Sigmoid colon (tissue), 7 donors: ENCODE results near the gene ADGB. TPM values are rescaled to one million over a fixed set of nuclear protein-coding genes. Genes with fewer than 3 reads are reported as not detected.

Experiments
- DNase-seq: peaks from one replicate; pipeline ENCODE4 v3.0.0-alpha.2; 2019
- H3K27ac ChIP-seq, 4 donors: fragments of 200-600 bp; sonication (generic); one replicate each; pipeline ENCODE4 v1.5.1; 2016 to 2019; ENCODE audit warnings: mild to moderate bottlenecking in 1 of 4
- H3K27me3 ChIP-seq, 3 donors: fragments of 200-600 bp; sonication (generic); one replicate each; pipeline ENCODE4 v1.5.1; 2019; ENCODE audit warnings: mild to moderate bottlenecking in 1 of 3
- H3K36me3 ChIP-seq, 4 donors: fragments of 200-600 bp; sonication (generic); one replicate each; pipeline ENCODE4 v1.5.1; 2016 to 2019
- H3K4me1 ChIP-seq, 4 donors: fragments of 200-600 bp; sonication (generic); one replicate each; pipeline ENCODE4 v1.5.1; 2017 to 2019
- H3K4me3 ChIP-seq, 4 donors: fragments of 200-600 bp; sonication (generic); one replicate each; pipeline ENCODE4 v1.5.1; 2017 to 2019; ENCODE audit warnings: mild to moderate bottlenecking in 2 of 4, moderate library complexity in 1 of 4
- H3K9me3 ChIP-seq, 4 donors: fragments of 200-600 bp in 3 of 4; sonication (generic) in 3 of 4; one replicate each; pipeline versions ENCODE4 v1.5.1 to v1.6.1; 2013 to 2019
- EP300 ChIP-seq, 4 donors: sonication (generic); formaldehyde crosslinking; IDR thresholded peaks; one replicate each; pipeline ENCODE4 v1.6.1; 2017; ENCODE audit warnings: antibody characterized with exemption in 4 of 4
- POLR2A ChIP-seq, 2 donors: fragments of 450-650 bp; IDR thresholded peaks; one replicate each; pipeline ENCODE4 v1.6.1; 2016; ENCODE audit warnings: antibody characterized with exemption in 2 of 2, mild to moderate bottlenecking in 2 of 2, moderate library complexity in 2 of 2
- POLR2AphosphoS5 ChIP-seq, 4 donors: sonication (generic); formaldehyde crosslinking; IDR thresholded peaks; one replicate each; pipeline ENCODE4 v1.6.1; 2017; ENCODE audit warnings: antibody characterized with exemption in 4 of 4
- WGBS, 2 donors: extraction: QIAGEN DNeasy Blood & Tissue Kit; methylation state at CpG; one replicate each; pipeline ENCODE4 v1.1.7; 2013; 5-methylcytosine and 5-hydroxymethylcytosine counted together
- intact Hi-C: fragments of 100-400 bp; cut with DNase I; formaldehyde crosslinking; loops from one replicate; pipeline ENCODE4 v1.15.1; 2023
- polyA plus RNA-seq, 3 donors: library from polyadenylated mRNA; stranded (reverse); fragments of 200-250 nt; gene quantifications; one replicate each; pipeline ENCODE4 v1.2.3, GENCODE V29; 2013
- total RNA-seq, 4 donors: library from RNA; depleted of rRNA; stranded (reverse); fragments of >200 nt; gene quantifications; one replicate each; pipeline ENCODE4 v1.1.0, GENCODE V29; 2016
- TF ChIP-seq, protein P1 (sequence below), 4 experiments: fragments of 450-650 bp in 3 of 4; fragments of 200-600 bp in 1 of 4; IDR thresholded peaks; one replicate each; pipeline ENCODE4 v1.5.1; 2016 to 2019; ENCODE audit warnings: antibody characterized with exemption in 4 of 4, mild to moderate bottlenecking in 3 of 4, moderate library complexity in 2 of 4
- donor health status: healthy with polysubstance abuse.
- donor health status: Bipolar disorder and iron deficiency.
- donor health status: healthy.

ADGB gene
- total and polyA plus RNA-seq, 7 donors, result 0.13 to 0.55 TPM; not detected in 5

DNA sequence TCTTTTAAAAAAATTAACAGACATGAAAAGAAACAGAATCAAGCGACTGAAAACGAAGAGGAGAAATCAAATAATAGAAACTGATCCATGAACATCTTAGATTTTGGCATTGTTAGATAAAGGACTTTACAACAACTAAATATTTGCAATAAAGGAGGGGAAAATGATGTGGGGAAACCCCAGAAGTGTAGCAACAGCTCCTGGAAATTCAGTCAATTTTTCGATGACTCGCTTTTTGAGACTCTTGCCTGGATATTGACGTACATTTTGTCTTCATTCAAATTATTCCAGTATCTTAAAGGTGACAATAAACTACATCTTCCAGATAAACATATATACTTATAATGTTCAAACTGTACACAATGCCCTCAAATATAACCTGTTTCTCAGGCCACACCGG lies 44.1 kb downstream of the ADGB start:
- no peak overlapping the region for H3K4me3 ChIP-seq
- H3K4me1 ChIP-seq, result no peaks in the 10 kb centered on the region
- intact Hi-C loops, result no loop called here
- H3K27me3 ChIP-seq, result no peaks in the 10 kb centered on the region
- WGBS, 2 donors, result 92 to 94% methylated on average over 6 of the region's 6 CpGs
- DNase-seq, result no peak
- H3K27ac ChIP-seq, result no peak overlapping the region
- no peaks in the 10 kb centered on the region for H3K36me3 ChIP-seq
- no peaks in the 10 kb centered on the region for H3K9me3 ChIP-seq
- TF ChIP-seq, protein P1, sequence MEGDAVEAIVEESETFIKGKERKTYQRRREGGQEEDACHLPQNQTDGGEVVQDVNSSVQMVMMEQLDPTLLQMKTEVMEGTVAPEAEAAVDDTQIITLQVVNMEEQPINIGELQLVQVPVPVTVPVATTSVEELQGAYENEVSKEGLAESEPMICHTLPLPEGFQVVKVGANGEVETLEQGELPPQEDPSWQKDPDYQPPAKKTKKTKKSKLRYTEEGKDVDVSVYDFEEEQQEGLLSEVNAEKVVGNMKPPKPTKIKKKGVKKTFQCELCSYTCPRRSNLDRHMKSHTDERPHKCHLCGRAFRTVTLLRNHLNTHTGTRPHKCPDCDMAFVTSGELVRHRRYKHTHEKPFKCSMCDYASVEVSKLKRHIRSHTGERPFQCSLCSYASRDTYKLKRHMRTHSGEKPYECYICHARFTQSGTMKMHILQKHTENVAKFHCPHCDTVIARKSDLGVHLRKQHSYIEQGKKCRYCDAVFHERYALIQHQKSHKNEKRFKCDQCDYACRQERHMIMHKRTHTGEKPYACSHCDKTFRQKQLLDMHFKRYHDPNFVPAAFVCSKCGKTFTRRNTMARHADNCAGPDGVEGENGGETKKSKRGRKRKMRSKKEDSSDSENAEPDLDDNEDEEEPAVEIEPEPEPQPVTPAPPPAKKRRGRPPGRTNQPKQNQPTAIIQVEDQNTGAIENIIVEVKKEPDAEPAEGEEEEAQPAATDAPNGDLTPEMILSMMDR (IDR thresholded peaks at IDR 0.05), result no peak
- TF ChIP-seq POLR2A (IDR thresholded peaks at IDR 0.05), result no peak
- no peak for TF ChIP-seq POLR2AphosphoS5 (IDR thresholded peaks at IDR 0.05)
- no peak for TF ChIP-seq EP300 (IDR thresholded peaks at IDR 0.05)

DNA sequence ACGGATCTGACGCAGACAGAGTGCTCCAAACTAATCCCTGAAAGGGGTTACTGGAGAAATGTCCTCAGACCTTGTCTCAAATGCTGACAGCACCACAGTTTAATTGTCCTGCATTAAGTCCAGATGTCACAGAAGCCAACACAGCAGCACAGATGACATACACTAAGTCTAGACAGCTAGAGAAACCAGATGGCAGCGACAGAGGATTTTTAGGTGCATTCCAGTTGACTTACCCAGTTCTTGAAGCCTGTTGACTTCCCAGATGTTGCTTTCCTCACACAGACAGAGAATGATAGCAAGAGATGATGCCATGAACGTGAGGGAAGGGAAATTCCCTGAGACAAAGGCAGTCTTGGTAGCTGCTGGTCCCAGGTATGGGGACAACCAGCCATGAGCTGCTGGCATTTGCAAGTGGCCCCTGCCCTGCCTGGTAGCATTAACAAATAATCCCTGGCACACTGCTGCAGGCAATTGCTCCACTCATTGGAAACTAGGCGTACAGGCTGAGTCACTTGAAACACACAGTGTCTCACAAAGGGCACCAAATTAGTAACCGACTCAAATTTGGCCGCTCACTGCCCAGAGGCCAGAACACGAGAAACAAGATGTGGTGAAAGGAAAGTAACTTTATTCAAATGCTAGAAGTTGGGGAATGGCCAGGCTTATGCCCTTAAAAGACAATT lies 52.2 kb downstream of the ADGB start:
- H3K27ac ChIP-seq, result no peak overlapping the region
- H3K27me3 ChIP-seq, result no peaks in the 10 kb centered on the region
- no peaks in the 10 kb centered on the region for H3K4me1 ChIP-seq
- no peak for DNase-seq
- WGBS, 2 donors, result 86 to 91% methylated on average over 8 of the region's 8 CpGs
- intact Hi-C loops, result no loop called here
- no peak overlapping the region for H3K4me3 ChIP-seq
- no peaks in the 10 kb centered on the region for H3K9me3 ChIP-seq
- TF ChIP-seq POLR2AphosphoS5 (IDR thresholded peaks at IDR 0.05) (no peak), POLR2A (IDR thresholded peaks at IDR 0.05) (no peak), EP300 (IDR thresholded peaks at IDR 0.05) (no peak)
- TF ChIP-seq, protein P1 (IDR thresholded peaks at IDR 0.05), result no peak
- no peaks in the 10 kb centered on the region for H3K36me3 ChIP-seq

DNA sequence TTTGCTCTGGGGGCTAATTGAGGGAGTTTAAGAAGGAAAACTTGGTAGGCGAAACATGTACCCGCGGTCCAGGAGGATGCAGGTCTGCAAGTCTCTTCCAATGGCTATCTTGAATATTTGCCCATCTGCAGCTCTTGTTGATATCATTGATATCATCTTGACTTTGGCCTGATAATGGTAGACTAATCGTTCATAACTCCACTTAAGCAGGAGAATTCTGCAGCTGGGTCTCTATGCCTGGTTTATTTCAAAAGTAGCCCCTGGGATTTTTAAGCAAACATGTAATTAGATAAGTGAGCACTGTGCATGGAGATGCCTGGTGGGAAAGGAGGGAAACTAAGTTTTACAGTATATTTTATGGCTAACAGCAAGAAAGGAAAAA lies 52.7 kb downstream of the ADGB start:
- Histone ChIP-seq H3K4me3 (no peak overlapping the region), H3K36me3 (no peaks in the 10 kb centered on the region), H3K9me3 (no peaks in the 10 kb centered on the region), H3K4me1 (no peaks in the 10 kb centered on the region), H3K27me3 (no peaks in the 10 kb centered on the region), H3K27ac (no peak overlapping the region)
- WGBS, 2 donors, result 95 to 97% methylated on average over 4 of the region's 4 CpGs
- intact Hi-C loops, result no loop called here
- TF ChIP-seq EP300 (IDR thresholded peaks at IDR 0.05) (no peak), POLR2AphosphoS5 (IDR thresholded peaks at IDR 0.05) (no peak), POLR2A (IDR thresholded peaks at IDR 0.05) (no peak)
- TF ChIP-seq, protein P1 (IDR thresholded peaks at IDR 0.05), result no peak
- no peak for DNase-seq

DNA sequence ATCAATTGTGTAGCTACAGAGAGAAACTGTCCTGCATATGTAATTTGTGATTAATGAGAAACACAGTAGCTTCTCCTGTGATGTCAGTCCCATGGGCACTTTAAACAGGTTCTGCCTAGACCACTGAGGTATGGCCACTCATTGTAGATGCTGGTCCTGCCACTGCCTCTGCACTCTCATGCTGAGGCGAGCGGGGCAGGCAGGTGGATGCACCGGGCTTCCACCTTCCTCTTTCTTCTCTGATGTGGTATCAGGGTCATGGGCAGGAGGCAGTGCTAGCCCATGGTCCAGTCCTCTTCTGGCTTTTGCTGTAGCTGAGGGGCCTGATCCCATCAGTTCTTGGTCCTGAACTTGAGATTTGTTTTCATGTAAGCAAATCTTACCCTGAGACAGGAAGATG lies 58.7 kb downstream of the ADGB start:
- 92 to 96% methylated on average over 3 of the region's 3 CpGs for WGBS, 2 donors
- Histone ChIP-seq H3K27me3 (no peaks in the 10 kb centered on the region), H3K27ac (no peak overlapping the region), H3K9me3 (no peaks in the 10 kb centered on the region), H3K36me3 (no peaks in the 10 kb centered on the region), H3K4me1 (no peaks in the 10 kb centered on the region), H3K4me3 (no peak overlapping the region)
- no peak for DNase-seq
- intact Hi-C loops, result no loop called here
- TF ChIP-seq EP300 (IDR thresholded peaks at IDR 0.05), result no peak
- TF ChIP-seq POLR2AphosphoS5 (IDR thresholded peaks at IDR 0.05), result no peak
- TF ChIP-seq, protein P1 (IDR thresholded peaks at IDR 0.05), result no peak
- TF ChIP-seq POLR2A (IDR thresholded peaks at IDR 0.05), result no peak

DNA sequence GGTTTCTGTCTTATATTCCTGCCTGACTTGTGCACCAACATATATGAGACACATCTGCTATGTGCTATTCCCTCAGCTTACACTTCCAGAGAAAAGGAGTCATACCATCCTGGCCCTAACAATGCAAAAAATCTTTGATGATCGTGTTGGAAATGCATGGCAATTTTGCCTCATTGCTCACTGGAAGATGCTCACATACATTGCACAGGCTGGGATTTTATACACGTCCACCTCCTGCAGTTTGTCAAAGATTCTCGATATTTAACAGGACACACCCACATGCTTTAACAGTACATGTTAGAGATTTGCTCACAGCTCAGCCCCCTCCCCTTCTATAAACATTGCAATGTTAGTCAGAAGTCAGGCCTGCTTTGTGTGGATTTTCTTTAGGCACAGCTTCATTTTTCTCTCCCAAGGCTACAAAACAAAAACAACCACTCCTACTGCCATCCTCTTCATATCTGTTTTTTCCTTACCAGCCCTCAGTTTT lies 66.1 kb downstream of the ADGB start:
- intact Hi-C loops, result no loop called here
- no peak overlapping the region for H3K27ac ChIP-seq
- H3K9me3 ChIP-seq, result peaks cover 0 to 1% (median 0%) of the 10 kb centered on the region in 4 donors
- no peaks in the 10 kb centered on the region for H3K4me1 ChIP-seq
- H3K4me3 ChIP-seq, result no peak overlapping the region
- no peak for DNase-seq
- H3K36me3 ChIP-seq, result no peaks in the 10 kb centered on the region
- H3K27me3 ChIP-seq, result no peaks in the 10 kb centered on the region
- TF ChIP-seq, protein P1 (IDR thresholded peaks at IDR 0.05), result no peak
- TF ChIP-seq EP300 (IDR thresholded peaks at IDR 0.05) (no peak), POLR2A (IDR thresholded peaks at IDR 0.05) (no peak), POLR2AphosphoS5 (IDR thresholded peaks at IDR 0.05) (no peak)
- WGBS, 2 donors, result 33 to 54% methylated on average over 3 of the region's 3 CpGs
